HG03060 (cell line): Measurements from ENCODE around the gene UTF1.
"Not testable (repeated sequence)": the region's sequence is repeated elsewhere in the genome, so short reads cannot be mapped to it uniquely, and the experiment has no call there.

Experiments used
- ATAC-seq: cut with Tn5 transposase; IDR thresholded peaks from one replicate; pipeline ENCODE4 v1.9.1; 2021; ENCODE audit warnings: low read depth, moderate number of reproducible peaks; ENCODE audit not compliant: unreplicated experiment

Gene UTF1

DNA sequence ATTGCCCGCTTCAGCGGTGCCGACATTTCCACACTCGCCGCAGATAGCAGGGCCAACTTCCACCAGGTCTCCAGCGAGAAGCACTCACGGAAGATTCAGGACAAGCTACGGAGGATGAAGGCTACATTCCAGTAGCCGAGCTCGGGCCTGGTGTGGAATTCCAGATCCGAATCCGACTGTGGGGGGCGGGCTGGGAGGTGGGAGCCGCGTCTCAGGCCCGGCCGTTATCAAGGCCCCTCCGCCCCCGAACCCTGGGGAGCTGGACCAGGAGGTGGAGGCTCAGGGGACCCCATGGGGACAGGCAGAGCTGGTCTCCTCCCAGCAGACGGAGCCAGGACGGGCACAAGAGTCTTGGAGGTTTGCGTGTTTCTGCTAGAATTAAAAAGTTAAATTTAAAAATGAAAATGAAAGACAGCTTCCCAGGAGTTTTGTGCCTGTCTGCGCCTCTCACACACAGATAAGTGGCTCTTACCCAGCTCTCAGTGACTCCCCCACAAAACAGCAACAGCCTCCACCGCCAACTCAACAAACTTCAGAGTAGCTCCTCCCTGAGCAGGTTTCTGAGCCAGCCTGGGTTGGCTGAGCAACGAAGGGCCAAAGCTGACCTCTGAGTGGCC, 5.2 kb upstream of the UTF1 start:
- ATAC-seq, result no peak

DNA sequence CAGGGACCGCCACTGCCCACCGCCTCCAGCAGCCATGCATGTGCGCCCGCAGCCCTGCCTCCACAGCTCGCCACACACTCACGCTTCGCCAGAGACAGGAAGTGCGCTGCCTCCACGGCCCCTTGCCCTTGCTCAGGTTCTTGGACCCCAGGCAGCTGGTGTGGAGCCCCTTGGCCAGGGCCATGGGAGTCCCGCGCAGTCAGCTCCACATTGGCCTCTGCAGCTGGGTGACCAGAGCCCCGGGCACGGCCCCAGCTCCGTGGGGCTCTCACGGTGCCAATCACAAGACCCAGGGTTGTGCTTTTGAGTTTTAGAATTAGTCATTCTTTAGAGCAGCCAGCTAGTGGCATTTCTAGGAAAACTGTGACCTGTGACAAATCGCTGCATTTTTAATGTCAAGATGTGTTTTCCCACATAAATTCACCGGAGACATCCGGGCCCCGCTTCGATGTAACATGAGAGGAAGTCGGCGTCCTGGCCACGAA, 4.3 kb upstream of the UTF1 start:
- no peak for ATAC-seq

GRCh38 chr10:133226251-133226808, 3.7 kb upstream of the UTF1 start:
- ATAC-seq, result no peak

- ATAC-seq, result no peak
Observed at GRCh38 chr10:133227256-133227655, 2.8 kb upstream of the UTF1 start.

DNA sequence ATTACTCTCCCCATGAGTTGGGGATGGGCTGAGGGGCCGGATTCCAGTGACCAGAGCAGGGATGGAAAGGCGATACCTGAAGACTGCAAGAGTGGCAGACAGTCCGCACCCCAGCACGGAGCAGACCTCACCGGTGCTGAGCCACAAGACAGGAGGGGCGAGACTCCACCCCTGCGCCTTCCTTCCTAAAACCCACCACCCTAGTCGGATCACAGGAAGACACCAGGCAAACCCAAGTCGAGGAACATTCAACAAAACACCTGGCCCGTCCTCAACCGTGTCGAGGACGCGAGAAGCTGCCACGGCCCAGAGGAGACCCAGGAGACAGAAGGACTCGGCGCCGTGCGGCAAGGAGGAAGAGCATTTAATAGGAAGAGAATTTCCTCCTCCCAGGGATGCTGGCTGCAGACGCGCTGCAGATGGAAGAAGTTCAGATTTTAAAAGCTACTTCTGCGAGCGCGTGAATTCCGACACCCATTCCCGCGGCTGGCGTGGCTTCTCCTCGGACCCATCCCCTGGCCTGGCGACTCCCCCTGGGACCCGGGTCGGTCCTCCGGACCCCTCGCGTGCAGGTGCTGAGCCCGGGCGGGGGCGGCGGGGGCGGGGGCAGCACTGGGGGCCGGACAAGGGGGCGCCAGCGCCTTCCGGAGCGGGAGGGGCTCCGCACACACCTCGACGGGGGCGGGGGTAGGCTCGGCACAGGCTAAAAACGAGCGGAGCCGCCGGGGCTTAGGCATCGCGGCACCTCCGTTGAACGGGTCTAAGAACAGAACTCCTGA, 563 bp upstream of the UTF1 start:
- no peak for ATAC-seq

GRCh38 chr10:133230387-133231195, 574 bp downstream of the UTF1 start:
- ATAC-seq, result no peak

- ATAC-seq, result no peak
Observed at GRCh38 chr10:133231244-133231945, 1.4 kb downstream of the UTF1 start.

- no peak for ATAC-seq
Observed at GRCh38 chr10:133231946-133232574, 2.0 kb downstream of the UTF1 start.

GRCh38 chr10:133234796-133235195, 4.8 kb downstream of the UTF1 start:
- ATAC-seq, result not testable (repeated sequence)

DNA sequence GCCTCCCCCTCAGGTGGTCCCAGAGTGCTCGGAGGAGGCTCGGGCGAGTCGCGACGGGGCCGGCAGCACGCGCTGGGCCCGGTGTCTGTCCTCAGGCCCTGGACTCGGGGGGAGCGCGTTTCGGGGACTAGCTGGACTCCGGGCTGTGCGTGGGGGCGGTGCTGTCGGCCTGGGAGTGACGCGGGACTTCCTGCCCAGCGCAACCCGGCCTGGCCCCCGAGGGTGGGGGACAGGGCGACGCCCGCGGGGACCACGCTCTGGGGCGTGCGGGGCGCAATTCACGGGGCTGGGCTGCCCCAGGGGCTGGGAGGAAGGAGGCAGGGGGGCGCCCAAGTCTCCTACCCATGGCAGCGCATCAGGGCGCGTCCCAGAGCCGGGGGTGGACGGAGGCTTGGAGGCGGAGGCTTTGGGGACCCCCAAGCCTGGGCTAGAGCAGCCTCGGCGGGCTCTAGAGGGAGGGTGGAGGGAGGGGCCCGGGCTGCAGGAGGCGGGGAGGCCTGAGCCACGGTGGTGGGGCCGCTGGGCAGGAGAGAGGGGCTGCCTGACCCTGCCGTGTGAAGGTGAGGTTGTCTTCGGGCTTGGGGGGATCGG, 5.3 kb downstream of the UTF1 start:
- no peak for ATAC-seq

DNA sequence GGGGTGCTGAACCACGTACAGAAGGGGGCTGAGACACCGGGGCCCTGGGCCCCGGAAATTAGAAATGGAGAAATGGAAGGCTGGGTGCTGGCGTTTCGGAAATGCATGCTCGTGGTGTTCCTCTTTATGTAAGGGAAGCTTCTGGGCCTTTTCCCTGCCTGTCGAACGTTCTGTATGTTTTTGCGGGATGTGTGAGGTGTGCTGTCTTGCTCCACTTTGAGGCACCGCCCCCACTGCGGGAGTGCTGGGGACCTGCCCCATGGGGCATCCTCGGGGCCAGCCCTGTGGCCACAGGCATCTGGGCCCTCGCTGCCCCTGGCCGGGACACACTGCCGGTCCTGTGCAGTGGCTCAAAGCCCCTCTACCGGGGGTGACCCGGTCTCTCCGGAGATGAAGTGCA, 5.9 kb downstream of the UTF1 start:
- ATAC-seq, result no peak

- ATAC-seq, result no peak
Observed at GRCh38 chr10:133236401-133237240, 6.6 kb downstream of the UTF1 start.

GRCh38 chr10:133237241-133237587, 7.2 kb downstream of the UTF1 start:
- ATAC-seq, result no peak

- ATAC-seq, result no peak
Observed at GRCh38 chr10:133237588-133238465, 7.8 kb downstream of the UTF1 start, which contains the start of gene VENTX. VENTX (plus strand) TSS chr10:133237855; CDS start chr10:133237915, 60 bp downstream.

DNA sequence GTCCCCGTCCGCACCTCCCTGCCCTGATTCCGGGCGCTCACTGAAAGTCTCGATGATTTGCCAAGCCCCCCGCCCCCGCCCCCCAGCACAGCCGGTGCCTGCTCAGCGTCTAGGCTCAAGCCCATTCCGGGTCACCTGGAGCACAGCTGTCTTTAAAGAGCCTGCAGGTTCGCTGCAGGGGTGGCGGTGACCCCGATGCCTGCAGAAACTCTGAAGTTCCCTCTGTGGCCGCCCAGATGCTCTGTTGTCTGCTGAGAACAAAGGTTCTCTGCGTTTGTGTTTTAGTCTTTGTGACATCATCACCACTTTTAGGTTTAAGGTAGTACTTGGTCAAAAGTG, 8.4 kb downstream of the UTF1 start:
- no peak for ATAC-seq

GRCh38 chr10:133239990-133240389, 10.0 kb downstream of the UTF1 start:
- no peak for ATAC-seq

GRCh38 chr10:133241501-133242205, 11.6 kb downstream of the UTF1 start:
- no peak for ATAC-seq
